NCI-H187 (cell line): ENCODE results near the gene S100A4.
A peak's percentile ranks its signal among the peaks of the same experiment; 100 is the strongest.
"Not testable (repeated sequence)": the region's sequence is repeated elsewhere in the genome, so short reads cannot be mapped to it uniquely, and the experiment has no call there.

ENCODE experiments used
- DNase-seq, 2 experiments: peaks; one replicate each; lab custom pipeline; 2025; lab: John Stamatoyannopoulos, UW

The S100A4 gene

DNA sequence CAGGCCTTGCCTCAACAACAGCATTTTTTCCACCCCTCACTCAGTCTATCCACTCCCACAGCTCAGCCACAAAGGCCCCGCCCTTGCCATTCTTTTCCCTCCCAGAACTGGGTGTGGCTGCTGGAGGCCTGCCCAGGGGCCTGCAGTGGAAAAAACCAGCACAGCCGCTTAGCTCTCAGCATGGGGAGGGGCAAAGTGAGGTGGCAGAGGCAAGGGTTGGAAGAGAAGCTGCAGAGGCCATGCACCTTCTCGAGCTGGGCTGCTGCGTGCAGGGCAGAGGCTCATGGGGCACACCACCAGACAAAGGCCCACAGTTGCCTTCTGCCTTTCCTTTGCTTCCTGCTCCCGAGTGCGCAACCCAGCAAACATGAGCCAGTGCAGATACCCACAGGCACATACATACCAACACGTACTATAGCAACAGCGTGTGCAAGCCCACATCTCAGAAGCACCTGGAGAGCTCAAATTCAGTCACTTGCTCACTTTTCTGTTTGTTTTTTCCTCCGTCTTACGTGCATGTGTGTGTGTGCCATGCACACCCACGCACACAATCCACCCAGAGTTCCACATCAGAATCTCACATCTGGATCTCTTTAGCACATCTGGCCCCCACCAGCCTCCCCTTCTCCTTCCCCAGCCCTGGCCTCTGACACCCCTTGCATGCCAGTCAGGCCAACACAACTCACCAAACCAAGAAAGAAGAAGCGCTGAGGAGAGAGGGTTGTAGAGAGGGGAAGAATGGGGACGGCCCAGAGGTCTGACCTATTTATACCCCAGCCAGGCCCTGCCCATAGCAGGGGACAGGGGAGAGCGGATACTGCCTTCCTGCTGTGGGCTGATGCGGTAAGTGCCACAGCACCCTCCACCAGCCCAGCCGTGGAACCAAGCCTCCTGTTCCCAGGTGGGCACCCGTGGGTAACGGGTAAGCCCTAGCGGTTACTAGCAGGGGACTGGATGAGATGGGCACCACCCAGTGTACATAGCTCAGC, at the start of gene S100A4:
Gene S100A4, minus strand, starts transcription at position 740 of the 989 bp plus-strand sequence. CDS start 1,012 bp downstream, outside the sequence.
- peak; percentile 86 to 96 for DNase-seq

DNA sequence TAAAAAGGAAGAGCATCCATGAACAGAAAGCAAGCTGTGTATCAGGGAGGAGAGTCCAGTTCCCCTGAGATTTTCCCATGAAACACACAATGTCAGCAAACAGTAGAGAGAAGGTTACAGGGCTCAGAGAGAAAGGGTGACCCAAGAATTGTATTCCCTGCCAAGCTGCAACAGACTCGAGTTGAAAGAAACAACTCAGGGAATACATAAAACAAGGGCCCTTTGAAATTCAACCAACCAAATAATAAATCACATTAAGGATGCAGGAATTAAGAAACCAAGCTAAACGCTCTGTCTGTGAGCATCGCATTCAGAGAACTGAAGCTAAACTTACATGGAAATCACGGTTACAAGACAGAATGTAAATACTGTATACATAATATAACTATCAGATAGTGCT, 47.1 kb upstream of the S100A4 start:
- DNase-seq, result no peak

DNA sequence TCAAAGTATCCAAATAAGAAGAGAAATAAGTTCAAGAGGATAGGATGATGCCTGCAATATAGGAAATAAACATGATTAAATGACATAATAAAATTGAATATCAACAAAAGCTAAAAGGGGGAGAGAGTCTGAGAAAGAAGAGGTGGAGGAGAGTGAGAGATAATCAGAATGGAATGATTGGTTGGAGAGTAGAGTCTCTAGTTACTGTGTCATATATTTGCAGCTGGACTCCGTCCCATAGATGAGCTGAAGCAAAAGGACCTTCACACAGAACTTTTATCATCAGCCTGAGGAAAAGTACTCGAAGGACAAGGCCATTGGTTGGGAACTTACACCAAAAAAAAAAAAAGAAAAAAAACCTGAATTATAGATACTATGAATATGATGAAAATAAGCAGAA, 42.9 kb upstream of the S100A4 start:
- DNase-seq, result no peak

DNA sequence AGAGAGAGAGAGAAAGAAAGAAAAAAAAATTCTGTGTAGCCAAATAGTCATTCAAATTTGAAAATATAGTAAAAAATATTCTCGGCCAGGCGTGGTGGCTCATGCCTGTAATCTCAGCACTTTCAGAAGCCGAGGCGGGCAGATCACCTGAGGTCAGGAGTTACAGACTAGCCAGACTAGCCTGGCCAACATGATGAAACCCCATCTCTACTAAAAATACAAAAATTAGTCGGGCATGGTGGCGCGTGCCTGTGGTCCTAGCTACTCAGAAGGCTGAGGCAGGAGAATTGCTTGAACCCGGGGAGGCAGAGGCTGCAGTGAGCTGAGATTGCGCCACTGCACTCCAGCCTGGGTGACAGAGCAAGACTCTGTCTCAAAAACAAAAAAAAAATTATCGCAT, 42.4 kb upstream of the S100A4 start:
- DNase-seq, result not testable (repeated sequence)

DNA sequence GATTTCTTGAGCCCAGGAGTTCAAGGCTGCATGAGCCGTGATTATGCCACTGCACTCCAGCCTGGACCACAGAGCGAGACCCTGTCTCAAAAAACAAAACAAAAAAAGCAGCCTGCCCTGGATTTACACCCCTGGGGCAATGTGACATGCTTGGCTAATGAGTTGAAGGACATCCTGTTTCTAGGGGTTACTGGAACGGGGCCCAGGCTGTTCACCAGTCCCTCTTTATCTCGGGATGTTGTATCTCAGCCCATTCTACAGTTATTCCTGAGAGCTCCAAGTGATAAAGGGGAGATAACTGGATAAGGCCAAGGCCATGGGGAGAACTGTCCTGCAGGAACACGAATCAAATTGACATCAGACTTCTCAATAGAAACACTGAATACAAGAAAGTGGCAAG, 41.7 kb upstream of the S100A4 start:
- no peak for DNase-seq

DNA sequence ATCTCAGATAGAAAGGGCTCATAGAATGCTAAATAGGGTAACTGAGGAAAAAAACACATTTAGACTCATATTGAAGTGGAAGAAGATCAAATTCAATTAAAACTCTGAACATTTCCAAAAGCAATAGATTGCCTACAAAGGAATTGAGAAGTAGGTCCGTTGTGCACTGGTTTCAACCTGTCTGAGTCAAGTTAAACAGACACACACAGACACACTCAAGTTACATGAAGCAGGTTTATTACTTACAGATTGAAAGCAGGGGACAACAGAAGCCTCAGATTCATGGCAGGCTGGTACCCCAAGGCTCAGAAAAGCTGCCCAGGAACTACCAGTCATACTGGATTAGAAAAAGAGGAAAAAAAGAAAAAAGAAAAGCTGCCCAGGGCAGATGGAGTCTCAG, 40.7 kb upstream of the S100A4 start:
- DNase-seq, result no peak

DNA sequence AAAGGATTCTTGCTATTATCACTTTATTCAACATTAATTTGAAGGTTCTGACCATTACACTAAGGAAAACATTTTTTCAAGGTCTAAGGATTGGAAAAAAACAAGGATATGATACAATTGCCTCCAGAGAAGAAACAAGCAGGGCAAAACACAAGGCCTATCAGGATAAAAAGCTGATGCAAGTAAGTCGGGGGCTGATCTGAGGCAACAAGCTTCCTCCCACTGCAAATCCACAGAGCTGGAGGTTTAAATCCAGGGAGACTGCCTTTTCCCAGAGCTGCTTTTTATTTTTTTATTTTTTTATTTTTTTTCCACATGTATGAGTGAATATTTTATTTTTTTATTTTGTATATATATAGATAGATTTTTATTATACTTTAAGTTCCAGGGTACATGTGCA, 39.4 kb upstream of the S100A4 start:
- DNase-seq, result no peak

DNA sequence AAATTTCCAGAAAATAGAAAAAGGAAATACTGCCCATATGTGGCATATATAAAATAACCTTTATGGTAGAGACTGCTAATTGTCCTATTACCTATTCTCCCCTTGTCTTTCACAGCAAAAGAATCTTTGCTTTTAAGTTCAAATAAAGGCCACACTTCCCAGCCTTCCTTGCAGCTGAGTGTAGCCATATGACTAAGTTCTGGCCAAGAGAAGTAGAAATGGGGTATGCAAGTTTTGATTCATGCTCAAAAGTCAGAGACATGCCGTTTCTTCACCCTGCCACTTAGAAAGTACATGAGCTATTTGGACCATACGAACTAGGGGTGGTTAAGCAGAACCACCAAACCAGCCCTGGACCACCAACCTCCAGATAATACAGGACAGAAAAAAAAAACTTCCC, 38.4 kb upstream of the S100A4 start:
- DNase-seq, result no peak

DNA sequence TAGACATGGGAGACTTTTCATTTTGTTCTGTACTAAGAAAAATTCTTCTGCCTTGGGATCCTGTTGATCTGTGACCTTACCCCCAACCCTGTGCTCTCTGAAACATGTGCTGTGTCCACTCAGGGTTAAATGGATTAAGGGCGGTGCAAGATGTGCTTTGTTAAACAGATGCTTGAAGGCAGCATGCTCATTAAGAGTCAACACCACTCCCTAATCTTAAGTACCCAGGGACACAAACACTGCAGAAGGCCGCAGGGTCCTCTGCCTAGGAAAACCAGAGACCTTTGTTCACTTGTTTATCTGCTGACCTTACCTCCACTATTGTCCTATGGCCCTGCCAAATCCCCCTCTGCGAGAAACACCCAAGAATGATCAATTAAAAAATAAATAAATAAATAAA, 37.9 kb upstream of the S100A4 start:
- not testable (repeated sequence) for DNase-seq

DNA sequence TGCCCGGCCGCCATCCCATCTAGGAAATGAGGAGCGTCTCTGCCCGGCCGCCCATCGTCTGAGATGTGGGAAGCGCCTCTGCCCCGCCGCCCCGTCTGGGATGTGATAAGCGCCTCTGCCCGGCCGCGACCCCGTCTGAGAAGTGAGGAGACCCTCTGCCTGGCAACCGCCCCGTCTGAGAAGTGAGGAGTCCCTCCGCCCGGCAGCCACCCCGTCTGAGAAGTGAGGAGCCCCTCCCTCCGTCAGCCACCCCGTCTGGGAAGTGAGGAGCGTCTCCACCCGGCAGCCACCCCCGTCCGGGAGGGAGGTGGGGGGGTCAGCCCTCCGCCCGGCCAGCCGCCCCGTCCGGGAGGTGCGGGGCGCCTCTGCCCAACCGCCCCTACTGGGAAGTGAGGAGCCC, 37.2 kb upstream of the S100A4 start:
- DNase-seq, result not testable (repeated sequence)

DNA sequence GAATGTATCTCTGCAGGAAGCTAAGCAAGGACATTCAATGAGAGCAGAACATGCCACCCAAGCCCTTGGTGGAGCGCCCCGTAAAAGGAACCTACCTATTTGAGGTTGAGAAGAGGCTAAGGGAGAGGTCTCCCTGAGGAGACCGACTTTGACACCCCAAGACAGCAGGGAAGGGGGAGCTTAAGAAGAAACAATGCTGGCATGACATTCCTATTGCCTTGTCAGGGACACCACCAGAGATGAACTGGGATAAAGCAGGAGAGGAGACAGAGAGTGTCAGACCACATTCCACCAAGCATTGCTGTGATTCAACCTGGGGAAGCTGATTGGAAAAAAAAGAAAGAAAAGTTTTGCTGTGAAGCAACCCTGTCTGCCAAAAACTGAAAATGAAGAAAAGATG, 33.3 kb upstream of the S100A4 start:
- DNase-seq, result no peak

DNA sequence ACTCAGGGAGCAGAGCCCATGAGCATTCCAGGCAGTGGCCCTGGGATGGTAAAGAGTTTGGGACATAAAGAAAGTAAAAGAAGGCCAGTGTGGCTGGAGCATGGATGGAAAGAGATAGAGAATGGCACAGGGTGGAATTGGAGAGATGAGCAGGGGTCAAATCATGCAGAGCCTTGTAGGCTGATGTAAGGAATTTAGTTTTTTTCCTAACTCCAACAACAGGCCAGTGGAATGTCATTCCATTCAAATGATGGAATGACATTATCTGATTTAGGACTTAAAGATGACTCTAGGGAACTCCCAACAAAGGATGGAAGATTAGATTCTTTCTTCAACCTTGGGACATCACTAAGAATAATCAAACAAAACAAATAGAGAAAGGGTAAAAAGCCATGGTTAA, 32.9 kb upstream of the S100A4 start:
- no peak for DNase-seq

DNA sequence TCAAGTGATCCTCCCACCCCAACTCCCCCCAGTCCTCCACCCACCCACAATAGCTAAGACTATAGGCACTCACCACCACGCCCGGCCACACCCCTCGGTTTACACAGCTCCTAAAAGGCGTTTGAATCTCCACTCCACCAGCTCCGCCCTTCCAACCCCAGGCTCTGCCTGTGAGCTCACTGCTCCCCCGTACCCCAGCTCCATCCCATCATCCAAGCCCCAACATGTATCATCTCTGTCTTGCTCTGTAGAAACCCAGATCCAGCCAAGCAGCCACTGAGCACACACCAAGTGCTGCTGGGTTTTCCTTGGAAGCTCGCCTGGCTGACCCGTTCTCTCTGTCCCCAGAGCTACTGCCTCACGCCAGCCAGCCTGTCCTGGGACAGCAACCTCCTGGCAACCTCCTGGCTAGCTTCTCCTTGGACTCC, 32.0 kb upstream of the S100A4 start:
- DNase-seq, result no peak

DNA sequence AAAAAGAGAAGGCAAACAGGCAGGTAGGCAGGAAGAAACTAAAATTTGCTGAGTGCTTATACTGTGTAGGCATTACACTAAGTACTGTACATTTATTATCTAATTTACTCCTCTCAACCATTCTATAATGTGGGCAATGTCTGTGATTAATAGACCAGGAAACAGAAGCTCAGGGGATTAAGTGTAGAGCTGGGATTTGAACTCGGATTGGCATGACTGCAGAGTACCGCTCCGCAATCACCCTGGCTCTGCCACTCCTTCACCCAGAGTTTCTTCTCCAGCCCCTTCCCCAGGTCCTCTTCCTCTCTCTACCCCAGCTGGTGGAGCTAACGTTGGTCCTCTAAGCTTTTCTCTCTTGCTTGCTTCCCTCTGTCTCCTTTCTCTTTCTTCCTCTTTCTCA, 31.5 kb upstream of the S100A4 start:
- DNase-seq, result no peak

DNA sequence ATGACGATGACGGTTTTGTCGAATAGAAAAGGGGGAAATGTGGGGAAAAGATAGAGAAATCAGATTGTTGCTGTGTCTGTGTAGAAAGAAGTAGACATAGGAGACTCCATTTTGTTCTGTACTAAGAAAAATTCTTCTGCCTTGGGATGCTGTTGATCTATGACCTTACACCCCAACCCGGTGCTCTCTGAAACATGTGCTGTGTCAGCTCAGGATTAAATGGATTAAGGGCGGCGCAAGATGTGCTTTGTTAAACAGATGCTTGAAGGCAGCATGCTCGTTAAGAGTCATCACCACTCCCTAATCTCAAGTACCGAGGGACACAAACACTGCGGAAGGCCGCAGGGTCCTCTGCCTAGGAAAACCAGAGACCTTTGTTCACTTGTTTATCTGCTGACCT, 29.9 kb upstream of the S100A4 start:
- not testable (repeated sequence) for DNase-seq

DNA sequence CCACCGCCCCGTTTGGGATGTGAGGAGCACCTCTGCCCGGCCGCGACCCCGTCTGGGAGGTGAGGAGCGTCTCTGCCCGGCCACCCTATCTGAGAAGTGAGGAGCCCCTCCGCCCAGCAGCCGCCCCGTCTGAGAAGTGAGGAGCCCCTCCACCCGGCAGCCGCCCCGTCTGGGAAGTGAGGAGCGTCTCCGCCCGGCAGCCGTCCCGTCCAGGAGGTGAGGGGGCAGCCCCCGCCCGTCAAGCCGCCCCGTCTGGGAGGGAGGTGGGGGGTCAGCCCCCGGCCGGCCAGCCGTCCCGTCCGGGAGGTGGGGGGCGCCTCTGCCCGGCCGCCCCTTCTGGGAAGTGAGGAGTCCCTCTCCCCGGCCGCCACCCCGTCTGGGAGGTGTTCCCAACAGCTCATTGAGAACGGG, 29.5 kb upstream of the S100A4 start:
- not testable (repeated sequence) for DNase-seq

DNA sequence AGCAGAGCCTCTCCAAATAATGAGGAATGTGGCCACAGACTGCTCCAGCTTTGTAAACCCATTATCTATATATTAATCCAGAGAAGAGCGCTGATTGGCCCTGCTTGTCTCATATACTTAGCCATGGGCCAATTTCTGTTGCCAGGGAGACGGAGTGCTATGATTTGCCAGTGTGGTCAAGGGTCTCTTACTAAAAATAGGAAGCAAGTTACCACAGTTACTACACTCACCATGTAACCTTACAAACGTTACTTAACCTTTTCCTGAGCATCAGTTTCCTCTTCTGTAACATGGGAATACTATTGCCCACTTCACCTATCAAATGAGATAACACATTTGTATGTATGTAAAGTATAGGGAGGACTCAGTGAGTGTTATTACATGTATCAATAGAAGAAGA, 27.7 kb upstream of the S100A4 start:
- no peak for DNase-seq

DNA sequence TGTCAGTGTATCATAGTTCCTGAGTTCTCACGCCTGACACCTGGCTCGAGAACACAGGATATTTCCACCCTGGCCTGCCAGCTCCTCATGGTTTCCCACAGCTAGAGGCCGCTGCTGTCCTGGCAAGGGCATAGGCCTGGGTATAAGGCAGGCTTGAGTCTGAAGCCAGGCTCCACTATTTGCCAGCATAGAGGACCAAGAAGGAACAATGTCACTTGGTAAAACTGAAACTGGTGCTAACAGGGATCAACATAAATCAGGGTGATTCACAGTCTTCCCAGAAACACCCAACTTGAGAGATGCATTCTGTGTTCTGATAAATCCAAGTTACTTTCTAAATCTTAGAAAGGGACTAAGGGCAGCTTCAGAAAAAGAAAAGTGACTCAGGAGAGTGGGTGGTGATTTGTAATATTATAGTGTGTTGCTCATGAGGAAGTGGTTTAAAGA, 27.0 kb upstream of the S100A4 start:
- peak; percentile 33 to 49 for DNase-seq

DNA sequence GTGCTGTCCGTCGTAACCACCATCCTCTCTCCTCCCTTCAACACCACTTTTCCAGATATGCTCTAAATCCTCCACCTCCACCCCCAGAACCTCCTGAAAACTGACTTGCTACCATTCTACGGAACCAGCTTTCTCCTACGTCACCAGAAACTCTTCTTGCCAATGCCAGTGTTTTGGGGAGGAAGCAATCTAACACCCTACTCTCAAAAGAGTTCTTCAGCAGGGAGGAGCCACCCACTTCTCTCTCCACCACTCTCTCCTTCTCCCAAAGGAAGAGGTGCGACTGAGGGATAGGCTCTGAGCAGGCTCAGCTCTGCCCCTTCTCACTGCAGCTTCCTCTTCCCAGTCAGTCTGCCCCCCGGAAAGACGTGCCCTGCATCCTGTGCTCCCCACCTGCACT, 26.1 kb upstream of the S100A4 start:
- no peak for DNase-seq

DNA sequence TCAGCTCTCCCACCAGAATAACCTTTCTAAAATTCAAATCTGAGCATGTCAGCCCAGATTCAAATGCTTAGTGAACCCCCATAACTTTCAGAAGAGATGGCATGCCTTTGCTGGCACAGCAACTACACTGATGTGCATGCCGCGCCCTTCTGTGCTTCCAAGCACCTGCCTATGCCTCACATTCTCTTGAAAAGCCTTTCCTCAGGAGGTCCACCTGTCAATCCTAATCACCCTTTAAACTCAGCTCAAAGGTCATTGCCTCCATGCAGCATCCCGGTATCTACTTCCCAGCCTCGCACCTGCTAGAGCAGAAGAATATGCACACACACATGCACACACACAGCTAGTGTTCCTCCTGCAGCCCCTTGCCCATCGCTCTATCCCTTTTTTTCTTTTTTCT, 25.3 kb upstream of the S100A4 start:
- DNase-seq, result no peak

DNA sequence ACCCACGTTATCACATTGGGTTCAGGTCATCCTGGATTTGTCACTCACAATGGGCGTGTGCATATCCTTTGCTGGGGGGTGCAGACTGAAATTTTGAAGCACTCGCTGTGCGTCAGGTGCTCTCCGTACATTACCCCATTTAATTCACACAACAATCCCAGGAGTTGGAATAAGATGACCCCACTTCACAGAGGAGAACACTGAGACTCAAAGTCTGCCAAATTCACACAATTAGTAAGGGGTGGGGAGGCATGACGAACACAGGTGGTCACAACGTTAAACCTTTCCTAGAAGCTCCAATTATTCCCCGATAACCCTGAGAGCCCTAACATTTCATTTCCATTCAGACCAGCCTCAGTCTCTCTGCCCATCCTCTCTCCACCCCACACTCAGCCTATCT, 23.9 kb upstream of the S100A4 start:
- DNase-seq, result no peak

DNA sequence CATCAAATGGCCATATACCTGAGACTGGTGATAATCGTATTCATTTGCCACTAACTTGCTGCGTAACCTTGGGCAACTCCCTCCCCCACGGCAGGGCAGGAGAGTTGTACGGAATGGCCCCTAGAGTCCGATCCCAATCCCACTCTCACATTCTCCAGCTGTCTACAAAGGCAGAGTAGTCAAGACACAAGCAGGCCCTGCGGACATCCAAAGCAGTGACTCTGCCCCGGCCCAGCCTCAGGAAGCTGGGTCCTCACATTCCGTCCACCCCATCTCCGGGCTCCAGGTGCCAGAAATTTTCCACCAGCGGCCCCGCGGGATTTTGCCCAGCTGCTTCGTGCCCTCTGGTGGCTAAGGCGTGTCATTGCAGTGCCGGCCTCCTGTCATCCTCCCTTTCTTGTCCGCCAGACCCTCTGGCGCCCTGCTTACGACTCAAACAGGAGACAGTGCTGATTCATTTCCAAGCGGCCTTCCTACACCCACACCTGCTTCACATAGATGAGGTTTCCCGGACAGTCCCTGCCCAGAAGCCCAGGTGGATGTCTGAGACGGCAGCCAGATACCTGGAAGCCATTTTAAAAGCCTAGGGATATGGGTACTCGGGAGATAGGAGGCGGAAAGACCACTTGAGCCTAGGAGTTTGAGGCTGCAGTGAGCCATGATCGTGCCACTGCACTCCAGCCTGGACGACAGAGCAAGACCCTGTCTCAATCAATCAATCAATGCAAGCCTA, 22.9 kb upstream of the S100A4 start:
- peak; percentile 88 to 93 for DNase-seq
